T-helper 2 cell treated with Interferon-gamma antibody and Interleukin-4, amounts not matched to agents 100 ng/mL and 5 ng/mL, for 36 hours (primary cell): ENCODE results near the gene DCP2. TPM values are rescaled to one million over a fixed set of nuclear protein-coding genes. Genes with fewer than 3 reads are reported as not detected.

Experiments used
- intact Hi-C: fragments of 100-400 bp; cut with micrococcal nuclease; formaldehyde crosslinking; loops from one replicate; pipeline ENCODE4 v1.15.1; 2023
- total RNA-seq: library from RNA; stranded (reverse); gene quantifications from 2 replicates; pipeline ENCODE4 v1.2.3, GENCODE V29; 2022

DCP2 gene
- 99.1 and 103 TPM in 2 replicates for total RNA-seq

DNA sequence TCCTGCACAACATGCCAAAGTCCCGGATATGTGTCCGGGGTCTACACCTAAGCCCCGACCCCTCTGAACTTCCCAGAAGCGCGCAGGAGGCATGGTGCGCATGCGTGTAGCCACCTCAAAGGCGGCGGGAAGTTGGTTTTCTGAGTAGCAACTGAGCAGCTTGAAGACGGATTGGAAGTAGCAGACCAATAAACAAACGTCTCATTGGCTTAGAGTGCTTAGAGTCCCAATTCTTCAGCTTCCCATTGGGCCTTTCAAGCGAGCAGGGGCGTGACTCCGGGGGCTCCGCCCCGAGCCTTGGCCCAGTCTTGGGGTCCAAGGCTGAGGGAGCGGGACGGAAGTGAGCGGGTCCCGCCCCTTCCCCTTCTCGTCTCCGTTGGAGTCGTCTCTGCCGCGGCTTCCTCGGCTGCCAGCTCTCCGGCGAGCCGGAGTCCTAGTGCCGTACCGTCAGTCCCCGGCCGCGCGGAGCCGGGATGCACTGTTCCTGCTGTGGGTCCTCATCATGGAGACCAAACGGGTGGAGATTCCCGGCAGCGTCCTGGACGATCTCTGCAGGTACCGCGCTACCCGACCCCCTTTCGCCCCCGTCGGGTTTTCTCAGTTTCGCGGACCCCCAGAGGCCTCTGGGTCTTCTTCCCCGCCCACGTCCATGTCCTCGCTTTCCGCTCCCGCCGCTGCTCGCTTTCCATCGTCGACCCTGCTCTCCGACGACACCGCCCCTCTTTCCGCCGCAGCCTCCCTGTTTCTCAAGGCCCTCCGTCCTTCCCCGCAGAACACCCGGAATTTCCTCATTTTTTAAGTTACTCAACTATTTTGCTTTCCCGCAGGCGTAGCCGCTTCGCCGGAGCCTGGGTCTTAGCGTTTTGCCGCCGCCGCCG, at the start of gene DCP2:
Gene DCP2 (plus strand): TSS at position 367 of the 878 bp plus-strand sequence. CDS start 136 bp downstream, at position 503.
- intact Hi-C loops, result loop anchor here (1.0 to 5.0 kb wide), 7 partner anchors 13 to 536 kb away; partner anchors contain the start of genes REEP5, SRP19 and YTHDC2

- intact Hi-C loops, result loop anchor here (1.0 to 10.0 kb wide), 2 partner anchors 7 to 765 kb away; partner anchors contain the start of gene REEP5
These were observed 47.1 kb upstream of the DCP2 start for GRCh38 chr5:112929336-112930081.

GRCh38 chr5:112930082-112930344, 46.6 kb upstream of the DCP2 start:
- intact Hi-C loops, result loop anchor here (1.0 kb wide), 1 partner anchor 8 kb away; the partner anchor contains the start of gene REEP5

GRCh38 chr5:112931473-112931872, 45.1 kb upstream of the DCP2 start:
- intact Hi-C loops, result no loop called here

DNA sequence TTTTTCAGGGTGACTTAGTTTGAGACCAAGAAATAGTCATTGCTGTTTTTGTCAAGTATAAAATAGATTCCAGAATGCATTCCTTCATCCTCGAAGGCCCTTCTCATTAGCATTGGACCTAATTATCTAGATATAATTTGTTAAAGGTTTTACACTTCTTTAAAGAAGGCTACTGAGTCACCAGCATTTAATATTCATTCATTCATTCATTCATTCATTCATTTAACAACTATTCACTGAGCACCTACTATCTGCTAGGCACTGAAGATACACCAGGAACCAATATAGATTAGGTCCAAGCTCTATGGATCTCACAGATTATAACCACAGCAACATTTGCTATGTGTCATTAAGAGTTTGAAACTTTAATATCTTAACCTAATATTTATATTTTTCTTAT, 43.5 kb upstream of the DCP2 start:
- intact Hi-C loops, result no loop called here

DNA sequence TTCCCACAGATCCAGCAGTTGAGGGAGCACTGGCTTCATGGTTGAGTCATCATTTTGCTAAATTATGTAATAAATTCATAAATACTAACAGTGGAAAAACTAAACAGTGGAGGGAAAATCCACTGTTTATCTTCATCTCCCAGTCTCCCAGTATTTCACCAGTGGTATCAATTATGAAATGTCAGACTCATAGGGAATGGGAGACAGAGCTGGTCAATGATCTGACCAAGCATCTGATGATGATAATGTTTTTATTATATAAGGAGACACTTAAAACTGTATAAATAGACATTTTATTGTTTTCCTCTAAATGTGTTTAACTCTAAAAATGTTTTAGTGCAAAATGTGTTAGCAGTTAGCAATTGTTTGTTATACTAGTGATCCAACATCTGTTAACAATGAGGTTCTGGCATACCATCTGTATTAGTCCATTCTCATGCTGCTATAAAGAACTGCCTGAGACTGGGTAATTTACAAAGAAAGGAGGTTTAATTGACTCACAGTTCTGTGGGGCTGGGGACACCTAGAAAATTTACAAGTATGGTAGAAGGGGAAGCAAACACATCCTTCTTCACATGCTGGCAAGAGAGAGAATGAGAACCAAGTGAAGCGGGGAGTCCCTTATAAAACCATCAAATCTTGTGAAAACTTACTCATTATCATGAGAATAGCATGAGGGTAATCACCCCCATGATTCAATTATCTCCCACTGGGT, 42.8 kb upstream of the DCP2 start:
- intact Hi-C loops, result no loop called here

- intact Hi-C loops, result no loop called here
These were observed 42.3 kb upstream of the DCP2 start for GRCh38 chr5:112934366-112934663.

DNA sequence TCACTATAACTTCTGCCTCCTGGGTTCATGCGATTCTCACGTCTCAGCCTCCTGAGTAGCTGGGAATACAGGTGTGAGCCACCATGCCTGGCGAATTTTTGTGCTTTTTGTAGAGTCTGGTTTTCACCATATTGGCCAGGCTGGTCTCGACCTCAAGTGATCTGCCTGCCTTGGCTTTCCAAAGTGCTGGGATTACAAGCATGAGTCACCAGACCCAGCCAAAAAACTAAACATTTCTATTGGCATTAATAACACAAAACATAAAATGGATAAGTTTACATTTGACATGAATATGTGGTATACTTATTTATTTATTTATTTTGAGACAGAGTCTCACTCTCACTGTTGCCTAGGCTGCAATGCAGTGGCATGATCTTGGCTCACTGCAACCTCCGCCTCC, 40.9 kb upstream of the DCP2 start:
- intact Hi-C loops, result no loop called here

DNA sequence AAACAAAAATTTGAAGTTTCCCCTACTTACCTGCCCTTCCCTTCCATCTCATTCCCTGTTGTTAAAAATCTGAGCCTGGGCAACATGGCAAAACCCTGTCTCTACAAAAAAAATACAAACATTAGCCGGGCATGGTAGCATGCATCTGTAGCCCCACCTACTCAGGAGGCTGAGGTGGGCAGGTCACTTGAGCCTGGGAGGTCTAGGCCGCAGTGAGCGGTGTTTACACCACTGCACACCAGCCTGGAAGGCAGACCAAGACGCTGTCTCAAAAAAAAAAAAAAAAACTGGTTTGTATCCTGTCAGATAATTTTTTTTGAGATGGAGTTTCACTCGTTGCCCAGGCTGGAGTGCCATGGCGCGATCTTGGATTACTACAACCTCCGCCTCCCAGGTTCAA, 38.3 kb upstream of the DCP2 start:
- intact Hi-C loops, result no loop called here

GRCh38 chr5:112940670-112941069, 35.9 kb upstream of the DCP2 start:
- intact Hi-C loops, result no loop called here

DNA sequence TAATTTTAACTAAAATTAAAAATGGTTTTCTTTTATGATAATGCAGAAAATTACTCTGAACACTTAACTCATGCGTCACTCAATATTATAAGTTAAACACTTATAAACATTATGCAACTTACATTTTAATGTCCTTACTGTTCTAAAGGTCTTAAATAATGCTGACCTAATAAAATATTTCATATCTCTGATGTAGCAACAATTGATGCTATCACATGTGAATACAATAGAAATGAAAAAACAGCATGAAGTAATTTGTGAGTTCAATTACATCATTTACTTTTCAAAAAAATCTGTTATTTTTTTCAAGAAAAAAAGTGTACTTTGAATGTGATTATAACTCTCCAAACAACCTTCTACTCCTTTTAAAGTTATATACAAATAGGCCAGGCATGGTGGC, 28.1 kb upstream of the DCP2 start:
- intact Hi-C loops, result no loop called here

GRCh38 chr5:112951124-112951702, 25.4 kb upstream of the DCP2 start:
- intact Hi-C loops, result no loop called here

DNA sequence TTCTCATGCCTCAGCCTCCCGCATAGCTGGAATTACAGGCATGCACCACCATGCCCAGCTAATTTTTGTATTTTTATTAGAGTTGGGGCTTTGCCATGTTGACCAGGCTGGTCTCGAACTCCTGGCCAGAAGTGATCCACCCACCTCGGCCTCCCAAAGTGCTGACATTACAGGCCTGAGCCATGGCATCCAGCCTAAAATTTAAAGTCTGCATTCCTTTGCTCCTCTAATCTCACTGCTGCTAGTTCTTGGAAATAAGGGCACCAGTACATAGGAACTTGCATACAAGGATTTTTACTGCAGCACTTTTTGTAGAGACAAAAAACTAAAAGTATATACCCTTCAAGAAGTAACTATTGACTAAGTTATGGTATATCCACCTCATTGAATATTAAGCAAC, 20.0 kb upstream of the DCP2 start:
- intact Hi-C loops, result no loop called here

DNA sequence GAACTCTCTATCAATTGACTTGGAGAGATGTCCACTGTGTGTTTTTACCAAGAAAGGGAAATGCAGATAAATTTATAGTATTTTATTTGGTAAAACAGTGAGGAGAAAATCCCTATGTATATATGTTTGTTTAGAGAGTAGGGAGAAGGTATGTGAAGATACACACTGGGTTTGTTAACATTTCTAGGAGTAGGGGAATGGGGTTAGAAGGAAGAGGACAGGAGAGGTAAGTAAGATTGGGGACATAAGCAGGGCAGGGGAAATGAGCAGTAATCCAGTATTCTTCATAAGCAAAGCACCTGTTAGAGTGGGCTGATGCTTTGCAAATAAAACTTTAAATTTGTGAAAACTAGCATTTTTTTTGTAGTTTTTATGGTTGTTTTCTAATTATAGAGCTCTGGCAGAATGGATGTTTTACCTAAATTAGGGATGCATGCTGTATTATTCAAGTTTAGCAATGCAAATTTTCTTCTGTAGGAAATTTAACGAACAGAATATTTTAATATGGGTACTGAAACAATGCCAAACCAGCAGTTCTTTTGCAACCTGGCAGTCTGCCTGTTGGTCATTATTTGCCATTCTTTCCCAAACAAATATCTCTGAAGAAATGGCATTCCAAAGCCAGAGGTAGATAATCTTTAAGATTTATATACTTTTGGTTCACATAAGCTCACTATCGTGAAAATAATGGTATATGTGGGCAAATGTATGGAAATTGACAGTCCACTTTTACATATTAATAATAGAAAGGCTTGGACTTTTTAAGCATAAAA, 19.4 kb upstream of the DCP2 start:
- intact Hi-C loops, result no loop called here

DNA sequence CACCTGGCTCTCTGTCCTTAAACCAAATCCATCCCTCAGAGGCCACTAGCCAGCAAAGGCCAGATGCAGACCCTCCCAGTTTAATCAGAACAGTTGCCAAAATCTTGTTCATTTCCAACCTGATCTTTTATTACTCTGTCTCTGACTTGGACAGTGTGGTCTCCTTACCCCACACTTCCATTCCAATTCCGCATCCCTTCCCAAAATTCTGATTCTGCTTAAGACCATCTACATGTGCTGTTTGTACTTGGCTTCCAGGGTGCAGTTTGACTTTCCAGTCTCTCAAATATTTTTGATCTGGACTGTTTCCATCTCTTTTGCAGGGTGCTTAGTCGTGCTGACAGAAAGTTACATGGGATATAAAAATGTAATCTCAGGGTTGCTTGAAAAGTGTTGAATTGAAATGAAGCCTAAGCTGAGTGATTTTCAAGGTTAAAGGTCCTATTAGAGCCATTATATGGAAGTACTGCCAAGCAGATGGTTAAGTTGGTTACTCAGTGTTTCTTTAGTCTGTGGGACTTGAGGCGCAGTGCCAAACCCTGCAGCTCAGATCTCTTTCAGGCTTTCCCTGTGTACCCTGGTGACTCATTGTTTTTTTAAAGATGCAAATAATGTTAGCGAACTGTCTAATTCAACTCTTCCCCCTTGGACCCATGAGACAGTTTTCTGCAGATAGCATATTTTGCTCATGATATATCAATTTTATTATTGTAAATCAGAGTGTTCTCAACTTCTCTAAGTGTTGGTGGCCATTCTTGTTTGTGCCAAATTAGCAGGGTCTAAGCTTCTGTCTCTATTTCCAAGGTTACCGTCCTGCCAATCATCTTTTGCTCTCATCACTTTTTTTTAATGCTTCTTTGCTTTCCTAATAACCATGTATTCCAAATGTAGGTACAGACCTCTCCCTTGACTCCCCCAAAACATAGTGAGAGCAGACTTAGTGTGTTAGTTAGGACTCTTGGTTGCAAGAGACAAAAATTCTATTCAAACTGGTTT, 18.2 kb upstream of the DCP2 start:
- intact Hi-C loops, result no loop called here

- intact Hi-C loops, result loop anchor here (5.0 kb wide), 1 partner anchor 83 kb away; no protein-coding TSS in a partner anchor
These were observed 16.7 kb upstream of the DCP2 start for GRCh38 chr5:112959872-112960271.

DNA sequence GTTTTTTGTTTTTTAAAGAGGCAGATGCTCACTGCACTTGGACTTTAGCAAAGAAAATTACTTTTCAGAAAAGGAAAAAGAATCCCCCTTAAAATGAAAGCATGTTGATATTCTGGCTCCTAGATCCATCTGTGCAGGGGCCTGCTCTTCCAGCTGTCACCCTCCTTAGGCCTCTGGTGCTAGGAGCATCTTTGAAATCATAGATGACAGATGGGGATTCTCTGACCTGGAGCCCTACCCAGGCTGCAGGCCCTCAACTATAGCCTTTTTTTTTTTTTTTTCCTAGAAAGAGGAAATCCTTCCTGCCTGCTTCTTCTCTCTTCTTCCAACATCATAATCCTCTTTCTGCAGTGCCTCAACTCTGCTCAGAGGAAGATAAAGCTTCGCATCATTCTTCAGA, 16.3 kb upstream of the DCP2 start:
- intact Hi-C loops, result loop anchor here (5.0 kb wide), 1 partner anchor 83 kb away; no protein-coding TSS in a partner anchor

DNA sequence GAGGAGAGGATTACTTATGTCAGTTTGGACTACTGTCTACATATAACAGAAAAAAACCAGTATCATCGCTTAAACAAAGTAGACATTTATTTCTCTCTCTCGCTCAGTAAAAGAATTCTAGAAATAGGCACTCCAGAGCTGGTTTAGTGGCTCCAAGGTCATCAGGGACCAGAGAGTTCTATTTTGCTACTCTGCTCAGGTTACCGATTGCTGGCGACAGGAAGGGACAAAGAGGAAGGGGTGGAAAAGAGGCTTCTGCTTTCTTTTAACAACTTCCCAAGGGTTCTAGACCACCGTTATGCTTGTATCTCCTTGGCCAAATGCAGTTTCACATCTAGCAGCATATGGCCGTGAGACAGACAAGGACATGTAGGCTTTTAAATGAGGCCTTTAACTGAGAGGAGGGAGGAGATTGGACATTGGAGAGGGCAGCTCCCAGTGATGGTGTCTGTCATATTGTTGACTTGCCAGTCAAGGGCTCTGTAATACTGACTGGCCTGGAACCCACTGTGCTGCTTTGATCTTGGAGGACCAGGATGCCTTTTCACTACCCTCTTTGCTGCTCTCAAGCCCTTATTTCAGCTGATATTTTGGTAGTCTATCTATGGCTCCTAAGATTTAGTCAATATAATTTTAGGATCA, 15.6 kb upstream of the DCP2 start:
- intact Hi-C loops, result loop anchor here (5.0 kb wide), 1 partner anchor 84 kb away; no protein-coding TSS in a partner anchor

- intact Hi-C loops, result loop anchor here (1.0 to 5.0 kb wide), 2 partner anchors 13 to 86 kb away; partner anchors contain the start of gene DCP2
These were observed 13.2 kb upstream of the DCP2 start for GRCh38 chr5:112963374-112963733.
